VCaP (cell line): ENCODE data around the gene OR4Q2.
"Not testable (repeated sequence)": the region's sequence is repeated elsewhere in the genome, so short reads cannot be mapped to it uniquely, and the experiment has no call there.

Source experiments
- H3K27ac ChIP-seq: fragments of 450-650 bp; 2 replicates; pipeline ENCODE4 v1.5.1; 2017
- CTCF ChIP-seq: fragments of 450-650 bp; conservative IDR thresholded peaks from 2 replicates; pipeline ENCODE4 v1.5.1; 2017; ENCODE audit warnings: mild to moderate bottlenecking, moderate library complexity

OR4Q2 gene

GRCh38 chr14:20001863-20002262, at the start of gene OR4Q2:
Gene OR4Q2 (plus strand): TSS chr14:20002163.
- no peak for TF ChIP-seq CTCF

GRCh38 chr14:19969735-19970134, 32.2 kb upstream of the OR4Q2 start:
- not testable (repeated sequence) for H3K27ac ChIP-seq

More at GRCh38 chr14:20001863-20002262, at the start of gene OR4Q2:
- no peak within 1 kb of the TSS for H3K27ac ChIP-seq

- no peak for TF ChIP-seq CTCF
- no peak overlapping the region for H3K27ac ChIP-seq
Observed at GRCh38 chr14:19974844-19975243, 27.1 kb upstream of the OR4Q2 start.

- no peak for TF ChIP-seq CTCF
- no peak within 1 kb of the TSS for H3K27ac ChIP-seq
Observed at GRCh38 chr14:19975291-19975690, 26.7 kb upstream of the OR4Q2 start, which contains the start of gene OR4K15. Gene OR4K15 (plus strand): TSS chr14:19975591. CDS start chr14:19975591, 0 bp downstream.

- no peak for TF ChIP-seq CTCF
- H3K27ac ChIP-seq = no peak overlapping the region
Observed at GRCh38 chr14:19993438-19993837, 8.5 kb upstream of the OR4Q2 start.

GRCh38 chr14:20002319-20002718, 356 bp downstream of the OR4Q2 start:
- TF ChIP-seq CTCF = no peak
- no peak overlapping the region for H3K27ac ChIP-seq

- TF ChIP-seq CTCF = no peak
- no peak overlapping the region for H3K27ac ChIP-seq
Observed at GRCh38 chr14:20008156-20008555, 6.2 kb downstream of the OR4Q2 start.

GRCh38 chr14:20019257-20019865, 17.4 kb downstream of the OR4Q2 start, which contains the start of gene OR4K14:
Gene OR4K14 (minus strand): TSS chr14:20019307. CDS start chr14:20015193, 4,114 bp downstream.
- H3K27ac ChIP-seq = no peak within 1 kb of the TSS
- TF ChIP-seq CTCF = no peak
